Stimulated activated CD4-positive, alpha-beta T cell treated with anti-CD3 and anti-CD28 coated beads, Interleukin-4, amount 100 ng/mL, for 4 hours (primary cell): ENCODE measurements around the gene KCNC4.

Experiments
- DNase-seq, 2 experiments: peaks; one replicate each; pipeline ENCODE4 v3.0.0-alpha.2; 2020

The KCNC4 gene

GRCh38 chr1:110234691-110235090, 24.6 kb downstream of the KCNC4 start:
- no peak for DNase-seq

- no peak for DNase-seq
Observed at GRCh38 chr1:110235181-110235833, 25.2 kb downstream of the KCNC4 start.

GRCh38 chr1:110235834-110236682, 25.9 kb downstream of the KCNC4 start:
- DNase-seq = peak; percentile 12 to 13

- DNase-seq = no peak
Observed at GRCh38 chr1:110237386-110238152, 27.5 kb downstream of the KCNC4 start.

- DNase-seq = no peak
Observed at GRCh38 chr1:110239441-110240430, 29.6 kb downstream of the KCNC4 start.

- no peak for DNase-seq
Observed at GRCh38 chr1:110240476-110241210, 30.5 kb downstream of the KCNC4 start.

- DNase-seq = no peak
Observed at GRCh38 chr1:110241516-110241915, 31.4 kb downstream of the KCNC4 start.

GRCh38 chr1:110242062-110242461, 31.9 kb downstream of the KCNC4 start:
- DNase-seq = no peak

- DNase-seq = no peak
Observed at GRCh38 chr1:110242731-110243130, 32.6 kb downstream of the KCNC4 start.

- DNase-seq = no peak
Observed at GRCh38 chr1:110243146-110243545, 33.0 kb downstream of the KCNC4 start.

GRCh38 chr1:110243574-110243973, 33.5 kb downstream of the KCNC4 start:
- DNase-seq = no peak

- no peak for DNase-seq
Observed at GRCh38 chr1:110245876-110246620, 35.9 kb downstream of the KCNC4 start.

GRCh38 chr1:110248746-110249145, 38.6 kb downstream of the KCNC4 start:
- DNase-seq = no peak

- no peak for DNase-seq
Observed at GRCh38 chr1:110249256-110249655, 39.1 kb downstream of the KCNC4 start.

- DNase-seq = no peak
Observed at GRCh38 chr1:110250008-110250407, 39.9 kb downstream of the KCNC4 start.

- DNase-seq = no peak
Observed at GRCh38 chr1:110250749-110251148, 40.6 kb downstream of the KCNC4 start.

GRCh38 chr1:110253213-110253612, 43.1 kb downstream of the KCNC4 start:
- no peak for DNase-seq

- no peak for DNase-seq
Observed at GRCh38 chr1:110254604-110255391, 44.7 kb downstream of the KCNC4 start.

GRCh38 chr1:110255392-110255787, 45.3 kb downstream of the KCNC4 start:
- DNase-seq = no peak

GRCh38 chr1:110258734-110259133, 48.6 kb downstream of the KCNC4 start:
- DNase-seq = no peak
